GM10847 (cell line): ENCODE results near the gene PTER.

Experiments
- POLR2A ChIP-seq: IDR thresholded peaks from 2 replicates; pipeline ENCODE4 v1.6.1; 2011; ENCODE audit not compliant: insufficient read length; ENCODE audit errors: extremely low read depth

Gene PTER

DNA sequence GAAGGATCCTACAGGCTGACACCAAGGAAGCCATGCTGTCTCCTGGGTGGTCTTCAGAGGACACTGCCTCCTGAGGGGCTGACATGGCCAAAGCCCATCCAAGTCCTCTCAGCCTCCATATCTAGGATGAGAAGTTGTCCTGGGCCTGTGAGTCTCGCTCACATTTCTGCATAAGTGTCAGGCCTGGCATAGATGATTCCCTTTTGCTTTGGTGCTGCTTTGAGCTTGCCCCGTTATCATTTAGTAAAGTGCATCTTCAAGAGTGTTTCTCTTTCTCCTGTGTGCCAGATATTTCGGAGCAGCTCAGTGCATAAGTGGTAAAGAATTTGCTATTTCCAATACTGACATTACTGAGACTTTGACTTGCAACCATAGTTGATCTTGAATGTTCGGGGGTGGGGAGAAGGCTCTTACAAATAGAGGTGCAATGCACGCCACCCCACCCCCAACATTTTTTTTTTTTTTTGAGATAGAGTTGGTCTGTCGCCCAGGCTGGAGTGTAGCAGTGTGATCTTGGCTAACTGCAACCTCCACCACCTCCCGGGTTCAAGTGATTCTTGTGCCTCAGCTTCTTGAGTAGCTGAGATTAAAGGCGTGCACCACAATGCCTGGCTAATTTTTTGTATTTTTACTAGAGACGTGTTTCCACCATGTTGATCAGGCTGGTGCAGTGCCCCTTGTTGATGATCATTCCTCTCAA, 9.1 kb downstream of the PTER start:
- no peak for TF ChIP-seq POLR2A

DNA sequence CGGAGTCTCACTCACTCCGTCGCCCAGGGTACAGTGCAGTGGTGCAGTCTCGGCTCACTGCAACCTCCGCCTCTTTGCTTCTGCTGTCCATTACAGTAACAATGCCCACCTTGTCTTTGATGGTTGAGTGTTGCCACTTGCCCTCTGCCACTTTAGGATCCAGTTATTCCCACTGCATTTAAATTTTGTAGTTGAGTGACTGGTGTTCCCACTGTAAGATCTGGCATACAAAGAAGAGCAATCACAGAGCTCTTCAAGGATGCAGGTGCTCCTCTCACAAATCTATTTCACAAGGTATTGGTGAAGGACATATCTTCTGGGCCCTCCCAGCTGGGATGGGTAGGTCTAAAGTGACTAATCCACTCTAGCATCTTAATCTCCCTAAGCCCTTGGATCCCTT, 12.6 kb downstream of the PTER start:
- TF ChIP-seq POLR2A, result no peak

DNA sequence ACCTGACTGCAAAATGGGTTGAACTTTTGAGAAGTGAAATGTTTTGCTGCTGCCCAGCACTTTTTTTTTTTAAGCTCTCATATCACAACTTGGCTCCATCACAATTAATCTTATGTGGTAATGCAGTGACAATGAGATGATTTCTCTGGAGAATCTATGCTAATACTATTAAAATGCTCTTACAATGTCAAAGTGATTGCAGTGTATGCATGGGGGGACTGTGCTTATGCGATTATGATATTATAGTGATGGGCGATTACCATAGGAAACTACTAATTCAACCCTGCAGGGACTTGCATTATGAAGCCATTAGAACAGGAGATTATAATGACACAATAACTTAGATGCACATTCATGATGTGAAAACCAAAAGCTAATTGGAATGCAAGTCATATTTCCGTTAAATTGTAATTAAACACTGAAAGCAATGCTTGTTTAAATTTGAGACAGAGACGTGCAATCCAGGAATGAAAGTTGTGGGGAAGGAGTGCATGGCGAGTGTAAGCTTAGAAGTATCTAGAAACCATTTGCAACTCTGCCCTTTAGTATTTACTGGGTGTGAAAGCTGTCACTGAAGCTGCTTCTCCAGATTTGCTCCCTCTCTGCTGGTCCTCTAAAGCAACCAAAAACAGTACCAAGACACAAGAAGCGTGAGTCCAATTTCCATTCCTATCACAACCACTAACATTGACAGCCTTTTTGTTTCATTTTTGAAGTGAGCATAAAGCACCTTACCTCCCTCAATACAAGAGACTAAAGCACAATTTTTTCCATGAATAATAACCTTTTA, 21.6 kb downstream of the PTER start:
- no peak for TF ChIP-seq POLR2A

DNA sequence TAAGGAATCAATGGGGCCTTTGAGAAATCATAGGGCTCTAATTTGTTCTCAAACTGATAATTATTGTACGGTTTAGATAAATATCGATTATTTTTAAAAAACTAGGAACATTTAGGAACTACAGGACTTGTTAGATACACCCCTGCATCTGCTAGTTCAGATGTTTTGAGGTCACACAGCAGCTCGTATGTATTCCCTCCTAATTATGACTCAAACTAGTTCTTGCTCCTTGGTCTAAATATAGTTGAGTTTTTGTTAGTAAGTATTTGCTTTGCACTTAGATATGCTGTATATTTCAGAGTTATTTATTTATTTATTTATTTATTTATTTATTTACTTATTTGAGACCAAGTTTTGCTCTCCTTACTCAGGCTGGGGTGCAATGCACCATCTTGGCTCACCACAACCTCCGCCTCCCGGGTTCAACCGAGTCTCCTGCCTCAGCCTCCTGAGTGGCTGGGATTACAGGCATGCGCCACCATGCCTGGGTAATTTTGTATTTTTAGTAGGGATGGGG, 22.7 kb downstream of the PTER start:
- no peak for TF ChIP-seq POLR2A

DNA sequence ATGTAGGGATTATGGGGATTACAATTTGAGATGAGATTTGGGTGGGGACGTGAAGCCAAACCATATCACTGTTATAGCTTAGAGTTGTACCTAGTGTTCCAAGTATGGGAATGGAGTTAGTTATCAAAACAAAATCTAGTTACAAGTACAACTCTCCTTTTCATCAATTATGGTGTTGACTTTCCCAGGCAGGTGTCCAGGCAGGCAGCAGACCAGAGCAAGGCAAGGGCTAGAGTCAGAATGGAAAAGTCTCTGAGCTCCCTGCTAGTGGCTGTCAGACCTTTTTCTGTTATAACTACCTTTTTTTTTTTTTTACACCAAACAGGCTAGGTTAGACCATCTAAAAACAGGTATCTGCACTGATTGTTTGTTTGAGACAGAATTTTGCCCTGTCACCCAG, 29.2 kb downstream of the PTER start:
- TF ChIP-seq POLR2A, result no peak

DNA sequence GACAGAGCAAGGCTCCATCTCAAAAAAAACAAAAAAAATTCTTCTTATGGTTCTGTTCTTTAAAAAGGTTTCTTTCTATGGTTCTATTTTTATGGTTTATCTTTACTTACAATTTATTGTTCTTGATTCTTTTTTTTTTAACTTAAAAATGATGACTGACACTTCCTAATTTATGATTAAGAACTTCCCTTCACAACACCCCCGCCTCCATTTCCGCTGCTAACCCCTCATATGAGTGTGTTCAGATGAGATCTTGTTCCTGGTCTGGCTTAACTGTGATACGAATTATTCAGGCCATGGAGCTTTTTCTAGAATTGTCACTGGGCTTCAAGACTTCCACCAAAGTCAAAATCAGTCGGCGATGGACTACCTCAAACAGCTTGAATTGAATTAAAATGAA, 33.9 kb downstream of the PTER start:
- TF ChIP-seq POLR2A, result no peak

DNA sequence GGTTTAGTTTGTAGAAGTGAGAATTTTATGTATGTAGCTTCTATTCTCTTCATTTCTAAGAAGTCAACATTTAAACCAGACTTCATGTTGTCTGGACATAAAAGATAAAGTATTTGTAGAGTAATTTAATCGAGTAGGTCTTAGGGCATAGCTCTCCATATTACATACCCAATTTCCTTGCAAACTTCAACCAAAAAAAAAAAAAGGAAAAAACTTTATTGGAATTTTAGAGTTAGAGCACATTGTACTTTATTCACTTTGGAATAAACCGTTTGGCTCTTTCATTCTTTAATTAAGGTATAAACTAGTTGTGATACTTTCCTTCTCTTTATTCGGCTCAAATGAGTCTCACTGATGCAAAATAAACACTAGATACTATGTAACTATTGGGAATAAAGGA, 36.0 kb downstream of the PTER start:
- no peak for TF ChIP-seq POLR2A

DNA sequence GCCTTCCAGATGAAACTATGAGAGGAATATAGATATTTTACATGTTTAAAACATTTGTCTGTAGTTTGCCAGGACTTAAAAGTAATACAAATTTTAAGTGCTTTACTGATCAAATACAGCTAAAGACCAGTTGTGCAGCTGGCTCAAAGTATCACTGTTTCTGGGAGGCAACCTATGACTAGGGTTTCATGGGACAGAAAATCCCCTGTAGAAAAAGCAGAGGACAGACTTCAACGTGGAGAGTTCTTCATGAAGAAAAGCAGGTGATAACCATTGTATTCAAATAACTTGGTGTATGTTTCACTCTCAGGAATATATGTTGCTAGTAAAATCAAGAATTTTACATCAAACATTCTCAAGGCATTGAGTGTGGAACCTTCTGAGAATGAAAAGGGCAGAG, 40.9 kb downstream of the PTER start:
- no peak for TF ChIP-seq POLR2A

DNA sequence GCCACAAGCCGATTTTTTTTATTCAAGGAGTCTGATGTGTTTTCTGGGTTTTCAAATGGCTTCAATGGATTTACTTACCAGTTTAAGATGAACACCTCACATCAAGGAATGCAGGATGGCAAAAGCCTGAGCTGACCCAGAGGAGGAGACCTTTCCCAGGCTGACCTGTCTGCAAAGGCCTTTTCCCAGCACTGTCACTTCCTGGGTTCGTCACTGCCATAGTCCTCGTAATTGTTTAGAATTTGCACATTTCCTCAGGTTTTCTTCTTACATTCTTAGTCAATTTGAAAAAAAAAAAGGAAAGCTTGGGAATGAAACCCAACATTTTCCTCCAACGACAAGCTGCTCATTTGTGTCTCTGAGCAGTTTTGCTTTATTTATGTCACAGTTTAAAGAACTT, 42.0 kb downstream of the PTER start:
- TF ChIP-seq POLR2A, result no peak

DNA sequence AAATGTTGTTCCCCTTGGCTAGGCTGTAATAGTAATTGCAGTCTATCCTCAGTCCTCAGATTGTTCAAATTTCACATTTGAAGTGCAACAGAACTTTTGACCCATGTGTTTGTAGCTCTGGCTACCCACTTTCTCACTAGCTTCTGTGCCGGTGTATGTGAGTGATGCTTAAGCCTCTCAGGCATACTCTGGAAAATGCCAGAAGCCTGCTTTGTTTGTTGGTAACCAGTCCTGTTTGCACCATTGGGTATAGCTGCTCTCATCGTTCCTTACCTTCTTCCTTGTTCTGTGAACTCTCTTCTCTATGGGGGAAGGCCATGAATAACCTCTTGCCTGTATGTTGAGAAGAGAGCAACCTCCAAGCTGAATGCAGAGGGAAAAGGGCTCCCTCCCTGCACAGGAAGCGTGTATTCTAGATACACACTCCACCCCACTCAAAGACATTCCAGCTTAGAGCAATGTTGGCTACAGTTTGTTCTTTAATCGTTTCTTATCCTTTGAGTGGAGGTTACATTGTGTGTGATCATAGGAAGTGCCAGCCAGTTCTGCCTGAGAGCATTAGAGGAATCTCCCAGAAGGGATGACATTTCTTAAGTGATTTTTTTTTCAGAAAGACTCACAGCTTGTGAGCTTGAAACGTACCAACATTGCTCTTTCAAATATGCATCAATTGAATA, 44.4 kb downstream of the PTER start:
- TF ChIP-seq POLR2A, result no peak

DNA sequence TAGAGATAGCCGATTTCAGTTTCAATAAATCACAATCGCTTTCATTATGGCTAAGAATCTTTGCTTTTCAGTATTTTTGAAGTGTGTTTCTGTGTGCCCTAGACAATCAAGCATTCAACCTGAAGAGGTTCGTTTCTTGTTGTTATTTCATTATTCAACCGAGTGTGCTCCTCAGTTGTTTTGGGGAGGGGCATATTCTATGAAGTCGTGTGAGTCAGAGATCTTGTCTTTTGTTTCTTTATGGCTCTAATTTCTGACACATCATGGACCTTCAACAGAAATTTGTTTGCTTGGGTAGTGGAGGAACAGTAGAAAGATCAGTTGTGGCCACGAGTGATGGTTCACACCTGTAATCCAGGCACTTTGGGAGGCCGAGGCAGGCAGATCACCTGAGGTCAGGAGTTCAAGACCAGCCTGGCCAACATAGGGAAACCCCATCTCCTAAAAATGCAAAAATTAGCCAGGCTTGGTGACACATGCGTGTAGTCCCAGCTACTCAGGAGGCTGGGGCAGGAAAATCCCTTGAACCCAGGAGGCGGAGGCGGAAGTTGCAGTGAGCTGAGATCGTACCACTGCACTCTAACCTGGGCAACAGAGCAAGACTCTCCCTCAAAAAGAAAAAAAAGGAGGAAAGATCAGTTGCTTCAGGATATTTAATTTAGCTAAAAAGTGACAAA, 46.6 kb downstream of the PTER start:
- no peak for TF ChIP-seq POLR2A

DNA sequence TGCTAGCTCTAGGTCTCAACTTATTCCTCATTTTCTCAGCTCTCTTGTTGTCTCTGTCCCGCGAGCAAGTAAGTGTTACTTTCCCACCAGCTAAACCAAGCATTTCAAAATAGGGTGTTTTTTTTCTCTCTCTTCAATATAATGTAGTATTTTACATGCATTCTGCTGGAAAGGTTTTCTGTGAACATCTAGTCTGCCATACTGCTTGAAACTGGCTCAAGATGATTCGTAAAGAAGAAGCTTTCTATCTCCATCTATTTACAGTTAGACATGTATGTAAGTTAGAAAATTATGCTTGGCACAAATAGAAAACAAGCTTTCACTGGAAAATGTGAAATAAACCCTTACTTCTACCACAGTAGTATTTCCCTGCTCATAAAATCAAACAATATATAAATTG, 53.7 kb downstream of the PTER start:
- no peak for TF ChIP-seq POLR2A

DNA sequence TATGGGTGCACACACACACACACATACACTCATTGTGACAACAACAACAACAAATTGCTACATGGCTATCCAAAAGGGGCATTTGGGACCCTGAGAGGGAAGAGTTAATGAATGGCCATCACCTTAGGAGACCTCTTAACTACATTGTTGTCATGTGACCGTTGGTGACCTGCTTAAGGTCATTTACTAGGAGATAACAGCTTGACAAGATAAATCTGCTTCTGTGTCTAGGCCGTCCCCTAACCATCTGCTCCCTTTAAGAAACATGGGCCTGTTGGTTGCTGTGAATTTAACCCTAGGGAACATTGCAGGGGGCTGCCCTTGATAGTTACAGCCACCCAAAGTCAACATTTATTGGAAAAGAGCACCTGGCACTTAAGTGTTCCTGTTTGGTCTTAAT, 55.1 kb downstream of the PTER start:
- no peak for TF ChIP-seq POLR2A

DNA sequence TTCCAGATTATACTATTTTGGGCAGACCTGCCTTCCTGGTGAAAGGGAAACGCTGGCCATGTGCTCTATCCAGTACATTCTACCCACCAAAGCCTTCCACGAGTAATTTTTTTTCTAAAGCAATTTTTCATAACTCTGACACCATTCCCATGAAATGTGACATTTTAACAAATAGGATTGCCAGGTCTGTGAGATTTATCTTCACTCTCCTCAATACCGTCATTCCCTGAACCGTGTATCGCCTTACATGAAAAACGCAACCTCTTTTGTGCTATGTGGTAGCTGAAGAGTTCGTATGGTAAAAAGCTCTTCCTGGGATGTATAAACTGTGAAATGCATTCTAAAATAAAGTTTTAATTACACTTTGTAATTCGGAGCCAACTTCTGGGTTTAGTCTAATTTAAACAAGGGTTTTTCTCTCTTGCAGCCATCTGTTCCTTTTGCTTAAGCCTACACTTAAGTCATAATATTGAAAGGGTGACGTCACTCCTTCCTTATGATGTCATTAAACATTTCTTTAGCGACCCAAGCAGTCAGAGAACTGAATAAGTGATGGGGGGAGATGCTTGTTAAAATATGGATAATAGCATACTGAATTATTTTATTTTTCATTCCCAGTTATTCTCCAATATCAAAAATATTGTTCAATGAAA, 57.2 kb downstream of the PTER start:
- no peak for TF ChIP-seq POLR2A

DNA sequence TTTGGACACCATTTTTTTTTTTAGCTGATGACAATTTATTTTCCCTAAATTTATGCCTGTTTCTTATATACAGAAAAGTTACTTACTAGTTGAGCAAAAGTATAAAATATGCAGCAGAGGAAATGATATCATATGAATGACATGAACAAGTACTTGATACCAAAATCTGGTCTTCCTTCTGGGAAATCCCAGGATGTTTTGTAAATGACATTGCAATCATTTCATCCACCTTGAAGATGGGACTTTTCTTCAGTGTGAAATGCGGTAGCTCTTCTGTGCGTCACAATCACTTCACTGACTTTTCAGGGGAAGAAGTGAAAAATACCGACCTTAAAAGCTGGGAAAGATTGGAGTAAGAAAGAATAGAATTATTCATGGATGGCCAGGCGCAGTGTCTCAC, 61.1 kb downstream of the PTER start:
- no peak for TF ChIP-seq POLR2A
